GM18498 (cell line): ENCODE data around the gene CD2BP2.
"Not testable (repeated sequence)": the region's sequence is repeated elsewhere in the genome, so short reads cannot be mapped to it uniquely, and the experiment has no call there.

Experiments
- ATAC-seq: cut with Tn5 transposase; IDR thresholded peaks from one replicate; pipeline ENCODE4 v1.9.1; 2021; ENCODE audit warnings: mild to moderate bottlenecking, moderate library complexity; ENCODE audit not compliant: unreplicated experiment

Gene CD2BP2

DNA sequence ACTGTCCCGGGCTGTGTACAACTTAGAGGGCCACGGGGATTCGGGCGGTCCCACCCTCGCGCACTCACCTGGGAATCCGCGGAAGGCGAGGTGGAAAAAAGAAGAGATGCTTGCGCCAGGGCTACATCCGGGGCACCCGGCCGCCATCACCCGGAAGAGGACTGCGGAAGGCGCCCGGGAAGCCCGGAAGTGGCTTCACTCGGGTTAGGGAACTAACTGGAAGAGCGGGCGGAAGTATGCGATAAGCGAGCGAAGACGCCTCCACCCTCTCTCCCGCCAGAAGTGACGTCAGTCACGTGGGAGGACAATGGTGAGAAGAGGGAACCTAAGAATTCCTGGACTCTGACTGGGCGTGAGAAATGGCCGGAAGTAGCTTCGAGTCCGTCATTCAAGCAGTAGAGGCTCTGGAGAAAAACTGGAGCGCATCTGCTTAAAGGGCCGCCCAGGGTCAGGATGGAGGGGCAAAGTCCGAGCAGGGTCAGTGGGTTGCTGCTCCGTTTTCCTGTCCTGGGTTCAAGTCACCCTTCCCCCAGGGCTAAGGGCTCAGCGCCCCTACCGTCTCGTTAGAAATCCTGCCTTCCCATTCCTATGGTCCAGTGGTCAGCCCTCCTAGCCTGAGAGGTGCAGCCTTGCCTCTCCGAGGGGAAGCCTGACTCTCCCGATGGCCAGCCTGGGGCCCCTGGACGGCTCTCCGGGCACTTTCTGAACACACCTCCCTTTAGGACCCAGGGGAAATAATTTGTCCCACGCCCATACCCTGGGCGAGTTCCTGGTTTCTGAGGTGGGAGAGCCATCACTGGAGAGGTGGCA lies at the start of gene CD2BP2:
Gene CD2BP2 (minus strand): TSS at position 165 of the 810 bp plus-strand sequence. CDS start 627 bp downstream, outside the sequence.
- peak; percentile 60 for ATAC-seq

DNA sequence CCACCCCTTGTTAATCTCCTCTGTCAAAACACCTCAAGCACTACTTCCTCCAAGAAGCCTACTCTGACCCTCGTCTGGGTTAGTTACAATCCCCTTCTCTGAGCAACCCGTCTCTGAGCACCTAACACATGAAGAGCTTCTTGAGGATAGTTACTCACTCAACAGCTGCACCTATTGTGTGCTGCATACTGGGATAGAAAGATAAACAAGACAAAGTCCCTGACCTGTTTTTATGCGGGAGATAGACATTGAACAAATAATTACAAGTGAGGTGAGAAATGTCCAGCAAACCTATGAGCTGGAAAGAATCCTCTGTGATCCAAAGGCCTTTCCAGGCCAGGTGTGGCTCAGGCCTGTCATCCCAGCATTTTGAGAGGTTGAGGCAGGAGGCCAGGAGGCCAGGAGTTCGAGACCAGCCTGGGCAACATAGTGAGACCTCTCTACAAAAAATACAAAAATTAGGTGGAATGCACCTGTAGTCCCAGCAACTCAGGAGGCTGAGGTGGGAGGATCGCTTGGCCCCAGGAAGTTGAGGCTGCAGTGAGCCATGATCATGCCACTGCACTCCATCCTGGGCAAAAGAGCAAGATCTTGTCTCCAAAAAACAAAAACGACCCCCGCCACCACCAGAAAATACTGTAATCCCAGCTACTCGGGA lies 46.8 kb upstream of the CD2BP2 start:
- no peak for ATAC-seq

DNA sequence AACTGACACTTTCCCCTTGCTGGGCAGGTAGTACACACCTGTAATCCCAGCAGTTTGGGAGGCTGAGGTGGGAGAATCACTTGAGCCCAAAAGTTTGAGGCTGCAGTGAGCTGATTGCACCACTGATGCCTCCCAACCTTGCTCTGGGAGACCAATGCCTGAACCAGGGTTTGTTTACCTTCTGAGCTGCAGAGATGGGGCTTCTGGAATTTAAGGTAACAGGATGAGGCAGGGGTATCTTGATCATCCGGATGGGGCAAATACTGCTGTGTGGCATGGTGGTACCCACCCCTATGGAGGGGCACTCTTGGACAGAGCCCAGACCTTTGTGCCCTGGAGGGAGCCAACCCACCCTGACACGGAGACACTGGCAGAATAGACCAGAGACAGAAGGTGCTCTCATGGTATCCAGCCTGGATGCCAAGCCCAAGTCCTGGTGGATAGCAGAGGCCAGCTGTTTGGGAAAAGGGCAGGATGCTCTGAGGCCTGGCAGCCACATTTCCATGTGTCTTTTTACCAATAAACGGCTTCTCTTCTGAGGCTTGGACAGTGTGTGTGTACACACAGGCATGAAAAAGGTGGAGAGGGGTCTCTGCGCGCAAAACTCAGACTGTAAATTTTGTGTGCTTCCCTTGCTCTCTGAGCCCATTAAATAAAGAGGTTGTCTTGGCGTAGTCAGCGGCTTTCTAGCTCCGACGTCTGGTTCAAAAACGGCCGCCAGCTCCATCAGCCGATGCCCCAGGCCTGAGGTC lies 44.5 kb upstream of the CD2BP2 start:
- no peak for ATAC-seq

DNA sequence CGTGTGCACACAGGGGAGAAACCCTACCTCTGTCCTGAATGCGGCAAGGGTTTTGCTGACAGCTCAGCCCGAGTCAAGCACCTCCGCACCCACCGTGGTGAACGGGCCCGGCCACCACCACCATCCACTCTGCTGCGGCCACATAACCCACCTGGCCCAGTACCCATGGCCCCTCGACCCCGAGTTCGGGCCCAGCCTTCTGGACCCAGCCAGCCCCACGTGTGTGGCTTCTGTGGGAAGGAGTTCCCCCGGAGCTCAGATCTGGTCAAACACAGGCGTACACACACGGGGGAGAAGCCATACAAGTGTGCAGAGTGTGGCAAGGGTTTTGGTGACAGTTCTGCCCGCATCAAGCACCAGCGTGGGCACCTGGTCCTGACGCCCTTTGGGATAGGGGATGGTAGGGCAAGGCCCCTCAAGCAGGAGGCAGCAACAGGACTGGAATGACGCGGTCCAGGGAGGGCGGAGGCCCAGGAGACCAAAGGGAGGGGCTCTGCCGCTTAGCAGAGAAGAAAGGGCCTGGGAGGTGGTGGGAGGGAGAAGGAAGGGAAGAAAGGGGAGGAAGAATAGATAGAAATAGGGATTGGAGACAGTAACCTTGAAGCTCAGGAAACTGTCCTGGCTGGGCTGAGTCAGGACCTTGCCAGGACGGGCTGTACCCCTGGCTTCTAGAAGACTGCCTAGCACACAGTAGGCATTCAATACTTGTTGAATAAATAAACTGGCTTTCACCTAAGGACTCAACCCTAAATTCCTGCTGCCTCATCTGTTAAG lies 43.7 kb upstream of the CD2BP2 start:
- no peak for ATAC-seq

DNA sequence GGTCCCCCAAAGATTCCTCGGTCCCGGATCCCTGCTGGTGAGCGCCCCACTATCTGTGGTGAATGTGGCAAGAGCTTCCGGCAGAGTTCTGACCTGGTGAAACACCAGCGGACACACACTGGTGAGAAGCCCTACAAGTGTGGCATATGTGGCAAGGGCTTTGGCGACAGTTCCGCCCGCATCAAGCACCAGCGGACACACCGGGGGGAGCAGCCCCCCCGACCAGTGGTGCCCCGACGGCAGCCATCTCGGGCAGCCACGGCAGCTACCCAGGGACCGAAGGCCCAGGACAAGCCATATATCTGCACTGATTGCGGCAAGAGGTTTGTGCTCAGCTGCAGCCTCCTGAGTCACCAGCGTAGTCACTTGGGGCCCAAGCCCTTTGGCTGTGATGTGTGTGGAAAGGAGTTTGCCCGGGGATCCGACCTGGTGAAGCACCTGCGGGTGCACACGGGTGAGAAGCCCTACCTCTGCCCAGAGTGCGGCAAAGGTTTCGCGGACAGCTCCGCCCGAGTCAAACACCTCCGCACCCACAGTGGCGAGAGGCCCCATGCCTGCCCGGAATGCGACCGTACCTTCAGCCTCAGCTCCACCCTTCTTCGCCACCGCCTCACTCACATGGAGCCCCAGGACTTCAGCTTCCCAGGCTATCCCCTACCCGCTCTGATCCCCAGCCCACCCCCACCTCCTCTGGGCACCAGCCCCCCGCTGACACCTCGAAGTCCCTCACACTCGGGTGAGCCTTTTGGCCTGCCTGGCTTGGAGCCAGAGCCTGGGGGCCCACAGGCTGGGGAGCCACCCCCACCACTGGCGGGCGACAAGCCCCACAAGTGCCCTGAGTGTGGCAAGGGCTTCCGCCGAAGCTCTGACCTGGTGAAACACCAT lies 42.9 kb upstream of the CD2BP2 start:
- ATAC-seq: no peak

DNA sequence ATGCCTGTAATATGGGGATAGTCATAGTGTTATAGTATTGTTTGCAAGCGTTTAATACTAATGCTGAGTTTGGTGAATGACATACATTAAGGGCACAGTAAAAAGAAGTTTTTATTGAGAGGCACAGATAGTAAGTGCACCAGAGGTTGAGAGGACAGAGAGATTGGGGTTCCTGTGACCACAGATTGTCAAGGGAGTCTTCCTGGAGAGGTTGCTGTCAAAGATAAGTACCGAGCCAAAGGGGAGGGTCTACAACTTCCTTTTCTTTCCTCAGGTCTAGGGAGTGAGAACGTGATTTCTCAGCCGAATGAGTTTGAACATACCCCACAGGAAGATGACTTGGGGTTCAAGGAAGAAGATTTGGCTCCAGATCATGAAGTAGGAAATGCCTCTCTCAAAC lies 41.9 kb upstream of the CD2BP2 start:
- no peak for ATAC-seq

DNA sequence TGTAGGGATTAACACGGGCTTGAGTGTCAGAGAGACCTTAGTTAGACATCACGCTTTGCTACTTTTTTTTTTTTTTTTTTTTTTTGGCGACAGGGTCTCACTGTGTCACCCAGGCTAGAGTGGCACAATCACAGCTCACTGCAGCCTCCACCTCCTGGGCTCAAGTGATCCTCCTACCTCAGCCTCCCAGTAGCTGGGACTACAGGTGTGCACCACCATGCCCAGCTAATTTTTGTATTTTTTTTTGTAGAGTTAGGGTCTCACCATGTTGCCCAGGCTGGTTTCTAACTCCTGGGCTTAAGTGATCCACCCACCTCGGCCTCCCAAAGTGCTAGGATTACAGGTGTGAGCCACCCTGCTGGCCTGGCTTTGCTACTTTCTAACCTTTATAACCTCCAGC lies 41.5 kb upstream of the CD2BP2 start:
- ATAC-seq: not testable (repeated sequence)

DNA sequence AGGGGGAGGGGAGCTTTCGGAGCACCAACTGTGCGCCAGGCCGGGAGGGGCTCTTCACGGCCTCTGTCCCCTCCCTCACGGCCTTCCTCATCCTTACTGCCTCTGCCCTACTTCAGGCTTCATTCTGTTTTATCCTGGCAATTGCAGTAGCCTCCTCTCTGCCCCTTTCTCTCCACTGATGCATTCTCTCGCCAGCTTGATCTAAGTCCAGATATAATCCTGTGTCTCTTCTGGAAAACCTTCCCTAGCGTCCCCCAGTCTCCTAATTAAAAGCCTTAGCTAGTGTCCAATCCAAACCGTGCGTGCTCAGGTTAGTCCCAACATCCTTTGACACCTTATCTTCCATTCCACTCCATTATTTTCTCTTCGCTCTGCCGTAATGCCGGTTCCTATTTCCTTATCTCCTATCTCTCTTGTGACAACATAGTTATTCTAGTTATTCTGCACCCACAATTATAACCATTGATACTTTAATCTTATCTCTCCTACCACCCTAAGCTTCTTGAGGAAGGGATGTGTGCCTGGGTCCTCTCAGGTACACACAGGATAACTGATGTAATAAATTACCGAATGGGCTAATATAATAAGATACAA lies 41.0 kb upstream of the CD2BP2 start:
- no peak for ATAC-seq

DNA sequence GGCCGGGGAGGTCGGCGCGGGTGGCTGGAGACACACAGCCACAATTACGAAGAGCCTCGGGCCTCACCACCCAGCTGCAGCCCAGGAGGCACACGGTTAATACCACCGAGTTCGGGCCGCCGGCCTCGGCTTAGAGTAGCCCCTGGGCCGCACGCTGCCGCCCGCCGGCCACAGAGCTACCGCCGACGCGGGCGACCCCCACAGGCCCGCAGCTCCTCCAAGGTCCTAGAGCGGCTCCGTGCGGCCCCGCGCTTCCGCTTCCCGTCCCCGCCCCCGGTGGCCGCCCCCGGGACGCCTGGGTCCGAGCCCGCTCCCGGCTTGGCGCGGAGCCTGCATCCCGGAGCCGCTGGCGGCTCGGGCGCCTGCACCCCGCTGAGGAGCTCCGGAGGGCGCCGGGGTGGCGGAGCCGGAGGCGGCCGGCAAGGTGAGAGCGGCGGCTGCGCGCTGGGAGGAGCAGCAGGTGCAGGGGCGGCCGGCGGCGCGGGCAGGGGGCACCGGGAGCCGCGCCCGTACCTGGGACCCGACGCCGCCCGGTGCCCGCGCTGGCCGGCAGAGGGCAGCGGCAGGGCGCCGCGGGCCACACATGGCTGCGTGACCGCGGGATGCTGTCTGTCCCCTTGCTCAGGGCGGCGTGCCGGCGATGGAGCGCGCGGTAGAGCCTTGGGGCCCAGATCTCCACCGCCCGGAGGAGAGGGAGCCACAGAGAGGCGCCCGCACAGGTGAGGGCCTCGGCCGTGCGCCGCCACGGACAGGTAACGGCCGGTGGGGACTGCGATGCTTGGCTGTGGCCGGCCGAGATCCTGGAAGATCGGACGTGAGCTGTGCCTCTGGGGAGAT lies 40.3 kb upstream of the CD2BP2 start, which contains the start of gene ZNF48:
Gene ZNF48 (plus strand): TSS at position 266 of the 837 bp plus-strand sequence. CDS start 375 bp downstream, at position 641.
- peak; percentile 81 for ATAC-seq

DNA sequence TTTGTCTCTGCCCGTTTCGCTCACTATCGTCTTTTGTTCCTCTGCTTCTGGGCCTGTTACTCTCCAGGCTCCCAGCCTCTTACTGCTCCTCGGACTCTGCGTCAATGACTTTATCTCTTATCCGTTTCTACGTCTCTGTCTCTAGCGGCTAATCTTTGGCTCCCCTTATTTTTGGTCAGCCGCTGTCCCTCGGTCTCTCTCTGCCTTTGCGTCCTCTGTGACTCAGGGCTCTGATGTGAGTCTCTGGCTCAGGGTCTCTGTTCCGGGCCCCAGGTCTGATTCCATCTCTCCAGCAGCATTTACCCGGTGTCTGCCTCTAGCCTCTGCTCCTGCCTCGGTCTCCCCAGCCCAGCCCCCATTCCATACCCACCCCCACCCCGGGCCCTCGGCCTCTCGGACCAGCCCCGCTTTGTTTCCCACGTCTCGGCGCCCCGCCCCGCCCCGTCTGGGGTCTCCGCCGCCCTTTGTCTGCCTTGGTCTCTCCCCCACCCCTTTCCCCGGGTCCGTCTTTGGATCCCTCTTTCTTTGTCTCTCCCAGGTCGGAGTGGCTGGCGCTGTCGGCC lies 39.6 kb upstream of the CD2BP2 start:
- ATAC-seq: no peak

DNA sequence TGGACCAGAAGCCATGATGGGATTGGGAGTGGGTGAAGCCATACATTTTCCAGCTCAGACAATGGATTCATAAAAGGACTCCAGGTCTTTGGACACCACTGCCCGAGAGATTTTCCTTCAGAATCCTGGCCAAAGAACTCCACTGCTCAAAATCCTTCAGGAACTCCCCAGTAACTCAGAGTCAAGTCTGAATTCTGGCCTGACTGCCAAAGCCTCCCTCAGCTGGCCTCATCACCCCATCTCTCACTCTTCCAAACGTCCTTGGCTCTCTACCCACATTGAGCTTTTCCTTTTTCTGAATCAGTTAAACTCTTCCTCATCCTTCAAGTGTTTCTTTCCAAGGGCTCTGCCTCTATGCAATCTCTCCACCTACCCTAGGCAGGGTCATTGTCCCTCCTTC lies 28.4 kb upstream of the CD2BP2 start:
- no peak for ATAC-seq

DNA sequence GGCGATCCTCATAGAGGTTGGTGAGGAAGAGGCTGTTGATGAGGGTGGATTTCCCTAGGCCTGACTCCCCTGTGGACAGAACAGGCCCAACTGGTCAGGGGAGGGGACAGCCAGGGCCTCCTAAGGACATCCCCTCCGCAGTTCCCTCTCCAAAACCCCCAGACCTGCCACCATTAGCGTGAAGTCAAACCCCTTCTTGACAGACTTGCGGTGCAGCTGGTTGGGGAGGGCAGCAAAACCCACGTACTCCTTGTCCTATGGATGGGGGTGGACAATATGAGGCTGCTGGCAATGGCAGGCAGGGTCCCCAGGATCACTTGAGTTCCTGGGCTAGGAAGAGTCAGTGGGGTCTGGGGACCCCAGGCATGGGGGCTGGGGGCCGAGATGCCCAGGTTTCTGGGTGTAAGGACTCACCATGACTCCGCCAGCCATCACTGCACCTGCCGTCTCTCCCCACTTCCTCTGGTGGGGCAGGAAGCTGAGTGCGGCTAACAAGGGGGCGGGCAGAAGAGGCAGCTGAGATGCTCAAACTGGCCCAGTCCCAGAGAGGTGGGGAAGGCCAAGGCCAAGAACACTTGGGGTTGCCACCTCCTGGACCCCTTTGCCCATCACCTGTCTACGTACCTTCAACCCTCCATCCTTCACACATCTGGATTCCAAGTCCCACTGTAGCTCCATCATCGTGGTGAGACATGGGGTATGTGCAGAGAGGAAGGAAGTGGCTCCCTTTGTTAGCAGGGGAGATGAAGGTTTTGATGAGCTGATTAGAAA lies 27.2 kb upstream of the CD2BP2 start, which contains the start of gene SEPTIN1:
Gene SEPTIN1 (minus strand): TSS at position 451 of the 771 bp plus-strand sequence. CDS start 19 bp downstream, at position 432.
- peak; percentile 33 for ATAC-seq

DNA sequence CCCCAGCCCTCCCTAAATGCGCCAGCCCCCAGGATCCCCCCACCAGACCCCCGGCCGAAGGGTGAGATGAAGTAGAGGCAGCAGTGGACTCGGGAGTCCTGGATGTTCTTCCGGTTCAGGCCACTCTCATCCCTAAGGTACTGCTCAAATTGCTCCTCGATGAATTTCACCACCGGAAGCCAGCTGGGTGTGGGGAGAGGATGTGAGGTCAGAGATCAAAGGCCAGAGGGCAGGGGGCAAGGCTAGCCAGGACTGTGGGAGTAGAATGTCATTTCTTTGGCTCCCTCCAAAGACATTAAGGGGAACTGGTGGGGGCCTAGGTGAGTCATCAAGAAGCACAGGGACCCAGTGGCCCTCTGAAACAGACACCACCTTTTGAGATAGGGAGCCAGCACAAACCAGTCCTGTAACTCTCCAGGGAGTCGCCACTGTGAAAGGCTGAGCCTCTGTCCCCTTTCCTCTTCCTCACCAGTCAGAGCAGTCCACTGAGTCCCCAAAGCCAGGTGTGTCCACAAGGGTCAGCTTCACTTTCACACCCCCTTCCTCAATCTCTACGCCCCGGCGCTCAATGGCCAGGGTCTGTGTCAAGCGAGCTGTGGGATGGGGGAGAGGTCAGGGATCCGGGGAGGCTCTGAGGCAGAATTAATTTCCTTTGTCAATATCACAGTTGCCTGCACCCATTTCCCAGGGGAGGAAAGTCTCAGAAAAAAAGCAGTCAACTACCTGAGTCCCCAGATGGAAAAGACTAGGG lies 26.4 kb upstream of the CD2BP2 start:
- ATAC-seq: no peak

DNA sequence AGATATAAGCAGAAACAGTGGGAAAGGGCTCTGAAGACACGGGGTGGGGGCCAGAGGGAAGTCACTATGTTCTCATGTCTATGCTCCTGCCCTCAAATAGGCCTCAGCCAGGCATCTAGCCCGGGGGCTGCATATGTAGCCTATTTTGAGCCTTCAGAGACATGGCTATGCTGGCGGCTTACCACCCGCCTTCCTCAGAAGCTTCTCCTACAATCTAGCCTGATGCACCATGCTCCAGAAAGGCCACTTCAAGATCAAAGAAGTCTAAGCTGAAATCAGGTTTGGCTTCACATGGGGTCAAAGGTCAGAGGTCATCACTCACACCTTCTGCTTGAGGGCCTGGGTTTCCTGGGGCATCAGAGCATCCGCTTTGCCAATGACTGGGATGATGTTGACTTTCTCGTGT lies 25.7 kb upstream of the CD2BP2 start:
- no peak for ATAC-seq

DNA sequence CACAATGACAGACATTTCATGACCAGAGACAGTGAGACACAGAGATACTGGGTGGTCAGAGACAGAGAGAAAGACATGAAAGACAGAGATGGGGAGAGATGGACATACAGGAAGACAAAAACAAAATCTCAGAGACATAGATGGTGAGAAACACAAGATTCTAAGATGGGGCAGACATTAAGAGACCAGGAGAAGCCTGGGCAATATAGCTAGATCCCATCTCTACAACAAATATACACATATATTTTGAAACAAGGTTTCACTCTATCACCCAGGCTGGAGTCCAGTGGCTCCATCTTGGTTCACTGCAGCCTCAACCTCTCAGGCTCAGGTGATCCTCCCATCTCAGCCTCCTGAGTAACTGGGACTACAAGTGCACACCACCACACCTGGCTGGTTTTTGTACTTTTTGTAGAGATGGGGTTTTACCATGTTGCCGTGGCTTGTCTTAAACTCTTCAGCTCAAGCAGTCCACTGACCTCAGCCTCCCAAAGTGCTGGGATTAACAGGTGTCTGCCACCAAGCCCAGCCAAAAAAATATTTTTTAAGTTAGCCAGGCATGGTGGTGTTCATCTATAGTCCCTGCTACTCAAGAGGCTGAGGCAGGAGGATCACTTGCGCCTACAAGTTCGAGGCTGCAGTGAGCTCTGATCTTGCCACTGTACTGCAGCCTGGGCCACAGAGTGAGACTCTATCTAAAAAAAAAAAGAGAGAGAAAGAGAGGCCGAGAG lies 25.1 kb upstream of the CD2BP2 start:
- no peak for ATAC-seq
